H54 (cell line): ENCODE results near the gene PRDM15.

ENCODE experiments used
- DNase-seq: peaks from one replicate; pipeline ENCODE4 v3.0.0; 2011; ENCODE audit warnings: low spot score, mixed read lengths; ENCODE audit not compliant: insufficient read length
- FAIRE-seq: peaks from 3 replicates; lab custom pipeline; 2011; peaks lifted over from hg19 to GRCh38; lab: Jason Lieb, UNC
- POLR2A ChIP-seq: IDR thresholded peaks from 2 replicates; pipeline ENCODE4 v1.6.1; 2011; ENCODE audit warnings: low read depth, mild to moderate bottlenecking, low read length

Gene PRDM15

GRCh38 chr21:41901099-41901498 lies 22.0 kb upstream of the PRDM15 start:
- TF ChIP-seq POLR2A = no peak
- DNase-seq (no peak), FAIRE-seq (no peak)

- DNase-seq (no peak), FAIRE-seq (no peak)
- no peak for TF ChIP-seq POLR2A
These were observed 21.3 kb upstream of the PRDM15 start for GRCh38 chr21:41900401-41900800.

- no peak for TF ChIP-seq POLR2A
- no peak for DNase-seq
- no peak for FAIRE-seq
These were observed 20.5 kb upstream of the PRDM15 start for GRCh38 chr21:41899426-41900202.

DNA sequence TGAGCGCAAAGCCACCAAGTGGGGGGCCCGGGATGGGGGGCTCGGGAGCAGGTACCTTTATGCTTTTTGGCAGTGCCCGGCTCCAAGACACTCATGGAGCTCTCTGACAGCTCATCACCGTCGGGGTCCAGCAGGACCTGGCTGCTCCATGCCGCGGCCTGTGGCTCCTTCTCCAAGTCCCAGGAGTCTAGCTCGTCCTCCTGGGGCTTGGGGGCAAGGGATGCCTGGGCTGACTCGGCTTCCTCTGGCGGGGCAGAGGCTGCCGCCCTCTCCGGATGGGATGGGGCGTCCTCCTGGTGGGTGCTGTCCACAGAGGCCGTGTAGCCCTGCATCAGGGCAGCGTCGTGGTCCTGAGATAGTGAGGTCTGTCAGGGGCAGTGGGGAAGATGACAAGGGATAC lies 19.9 kb upstream of the PRDM15 start:
- no peak for FAIRE-seq
- no peak for DNase-seq

DNA sequence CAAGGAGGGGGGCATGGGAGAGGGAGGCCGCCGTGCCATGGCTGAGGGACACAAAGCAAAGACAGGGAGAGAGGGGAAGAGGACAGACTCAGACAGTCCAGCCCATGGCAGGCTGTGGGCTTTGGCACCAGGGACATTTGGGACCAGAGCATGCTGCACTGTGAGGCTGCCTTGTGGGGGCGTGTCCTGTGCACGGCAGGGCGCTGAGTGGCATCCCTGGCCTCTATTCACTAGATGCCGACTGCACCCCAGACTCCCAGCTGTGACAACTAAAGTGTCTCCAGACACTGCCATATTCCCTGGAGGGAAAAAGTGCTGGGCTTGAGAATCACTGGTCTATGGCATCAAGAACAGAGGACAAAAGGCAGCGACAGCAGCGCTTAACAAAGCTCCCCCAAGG lies 18.6 kb upstream of the PRDM15 start:
- no peak for TF ChIP-seq POLR2A
- DNase-seq = no peak
- FAIRE-seq = no peak

More for the DNA sequence above, 19.9 kb upstream of the PRDM15 start:
- TF ChIP-seq POLR2A = no peak

DNA sequence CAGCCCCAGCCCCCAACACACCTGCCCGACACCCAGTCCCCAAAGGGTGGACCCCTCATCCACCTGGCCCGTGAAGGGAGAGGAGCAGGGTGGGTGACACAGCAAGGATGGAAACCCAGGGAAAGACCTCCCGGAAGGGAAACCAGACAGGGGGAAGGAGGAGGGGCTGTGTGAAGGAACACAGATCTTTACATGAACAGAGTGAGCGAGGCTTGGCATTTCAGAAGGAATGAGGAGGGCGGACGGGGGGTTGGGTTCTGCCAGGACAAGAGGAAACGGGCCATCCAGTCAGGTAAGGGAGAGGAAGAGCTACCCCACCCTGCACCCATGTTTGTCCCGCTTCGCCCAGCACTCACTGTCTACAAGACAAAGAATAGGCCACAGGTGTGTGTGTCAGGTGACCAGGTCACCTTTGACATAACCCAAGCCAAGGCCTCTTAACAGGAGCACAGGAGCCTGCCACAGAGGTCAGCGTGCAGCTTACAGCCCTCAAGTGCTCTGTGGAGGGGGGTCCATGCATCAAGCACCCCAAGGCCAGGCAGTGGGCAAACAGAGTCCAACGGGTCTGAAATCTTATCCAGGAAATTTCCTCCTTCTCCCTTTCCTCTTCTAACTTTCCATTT lies 18.0 kb upstream of the PRDM15 start:
- no peak for TF ChIP-seq POLR2A
- DNase-seq (no peak), FAIRE-seq (no peak)

- no peak for DNase-seq
- FAIRE-seq = no peak
- TF ChIP-seq POLR2A = no peak
These were observed 16.7 kb upstream of the PRDM15 start for GRCh38 chr21:41895643-41896493.

DNA sequence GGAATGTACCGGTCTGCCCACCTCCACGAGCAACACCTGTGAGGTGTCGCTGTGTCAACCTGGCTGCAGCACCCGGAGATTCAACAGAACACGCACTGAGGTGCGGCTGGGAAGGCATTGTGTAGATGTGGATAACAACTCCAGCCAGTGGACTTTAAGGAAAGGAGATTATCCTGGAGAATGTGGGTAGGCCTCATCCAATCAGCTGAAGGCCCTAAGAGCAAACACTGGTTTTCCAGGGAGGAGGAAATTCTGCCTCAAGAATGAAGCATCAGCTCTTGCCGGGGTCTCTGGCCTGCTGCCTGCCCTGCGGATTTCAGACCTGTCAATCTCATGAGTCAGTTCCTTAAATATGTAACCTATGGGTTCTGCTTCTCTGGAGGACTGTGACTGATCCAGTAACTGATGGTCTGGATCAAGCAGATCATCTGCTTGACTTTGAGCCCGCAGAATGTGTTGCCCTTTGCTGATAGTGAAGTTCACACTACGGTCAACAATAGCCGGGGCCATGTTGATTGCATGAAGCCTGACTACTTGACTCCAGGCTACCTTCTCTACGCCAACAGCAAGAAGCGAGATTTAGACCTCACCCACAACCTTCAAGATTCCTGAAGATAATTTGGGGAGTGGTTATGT lies 15.9 kb upstream of the PRDM15 start:
- FAIRE-seq = no peak
- no peak for DNase-seq
- TF ChIP-seq POLR2A = no peak

DNA sequence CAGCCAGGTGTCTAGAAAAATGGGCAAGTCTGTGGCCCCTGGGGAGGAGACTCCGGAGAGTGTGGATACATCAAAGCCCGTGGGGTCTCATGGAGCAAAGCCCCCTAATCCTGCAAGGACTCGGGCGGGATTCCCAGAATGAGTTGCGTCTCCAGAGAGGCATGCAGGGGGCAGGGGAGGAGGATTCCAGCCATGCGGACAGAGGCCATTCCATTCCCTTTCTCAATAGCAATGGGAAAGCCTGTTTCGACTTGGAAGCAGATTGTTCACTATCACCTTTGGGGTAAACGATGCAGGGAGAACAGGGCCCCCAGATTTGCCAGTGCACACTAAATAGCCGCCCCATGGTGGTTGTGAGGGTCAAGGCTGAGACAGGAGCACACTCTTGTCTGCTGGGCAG lies 15.4 kb upstream of the PRDM15 start:
- FAIRE-seq (no peak), DNase-seq (no peak)
- no peak for TF ChIP-seq POLR2A

DNA sequence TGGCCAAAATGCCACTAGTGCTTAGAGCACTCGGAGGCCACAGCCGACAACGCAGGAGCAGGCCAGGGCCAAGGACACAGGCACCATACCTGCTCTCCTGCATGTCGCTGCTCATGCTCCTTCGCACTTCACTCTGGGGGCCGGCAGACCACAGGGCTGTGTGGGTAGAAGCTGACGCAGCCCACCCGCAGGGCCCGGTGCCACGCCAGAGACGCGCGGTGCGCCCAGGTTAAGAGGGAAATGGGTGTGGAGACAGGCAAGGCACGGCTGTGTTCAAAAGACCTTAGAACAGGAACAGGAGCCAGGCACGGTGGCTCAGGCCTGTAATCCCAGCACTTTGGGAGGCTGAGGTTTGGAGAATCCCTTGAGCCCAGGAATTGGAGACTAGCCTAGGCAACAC lies 13.6 kb upstream of the PRDM15 start:
- no peak for TF ChIP-seq POLR2A
- FAIRE-seq = no peak
- DNase-seq = no peak

GRCh38 chr21:41891132-41891531 lies 12.0 kb upstream of the PRDM15 start:
- FAIRE-seq (no peak), DNase-seq (no peak)
- no peak for TF ChIP-seq POLR2A

- DNase-seq = no peak
- FAIRE-seq = no peak
- TF ChIP-seq POLR2A = no peak
These were observed 11.2 kb upstream of the PRDM15 start for GRCh38 chr21:41890355-41890754.

GRCh38 chr21:41888749-41889376 lies 9.7 kb upstream of the PRDM15 start:
- FAIRE-seq (no peak), DNase-seq (no peak)
- no peak for TF ChIP-seq POLR2A
